Measurements from ENCODE around the gene PDZD7. TPM values are rescaled to one million over a fixed set of nuclear protein-coding genes. Genes with fewer than 3 reads are reported as not detected.

PDZD7 gene
- total and polyA plus RNA-seq, 2 of the 8 experiments (the other 6 are each of a cell fraction or from before 2014, with no cell fraction given), result 0.88 to 1.6 TPM

GRCh38 chr10:101035916-101036702 lies 5.2 kb upstream of the PDZD7 start (continued):
- TF ChIP-seq, protein P1, sequence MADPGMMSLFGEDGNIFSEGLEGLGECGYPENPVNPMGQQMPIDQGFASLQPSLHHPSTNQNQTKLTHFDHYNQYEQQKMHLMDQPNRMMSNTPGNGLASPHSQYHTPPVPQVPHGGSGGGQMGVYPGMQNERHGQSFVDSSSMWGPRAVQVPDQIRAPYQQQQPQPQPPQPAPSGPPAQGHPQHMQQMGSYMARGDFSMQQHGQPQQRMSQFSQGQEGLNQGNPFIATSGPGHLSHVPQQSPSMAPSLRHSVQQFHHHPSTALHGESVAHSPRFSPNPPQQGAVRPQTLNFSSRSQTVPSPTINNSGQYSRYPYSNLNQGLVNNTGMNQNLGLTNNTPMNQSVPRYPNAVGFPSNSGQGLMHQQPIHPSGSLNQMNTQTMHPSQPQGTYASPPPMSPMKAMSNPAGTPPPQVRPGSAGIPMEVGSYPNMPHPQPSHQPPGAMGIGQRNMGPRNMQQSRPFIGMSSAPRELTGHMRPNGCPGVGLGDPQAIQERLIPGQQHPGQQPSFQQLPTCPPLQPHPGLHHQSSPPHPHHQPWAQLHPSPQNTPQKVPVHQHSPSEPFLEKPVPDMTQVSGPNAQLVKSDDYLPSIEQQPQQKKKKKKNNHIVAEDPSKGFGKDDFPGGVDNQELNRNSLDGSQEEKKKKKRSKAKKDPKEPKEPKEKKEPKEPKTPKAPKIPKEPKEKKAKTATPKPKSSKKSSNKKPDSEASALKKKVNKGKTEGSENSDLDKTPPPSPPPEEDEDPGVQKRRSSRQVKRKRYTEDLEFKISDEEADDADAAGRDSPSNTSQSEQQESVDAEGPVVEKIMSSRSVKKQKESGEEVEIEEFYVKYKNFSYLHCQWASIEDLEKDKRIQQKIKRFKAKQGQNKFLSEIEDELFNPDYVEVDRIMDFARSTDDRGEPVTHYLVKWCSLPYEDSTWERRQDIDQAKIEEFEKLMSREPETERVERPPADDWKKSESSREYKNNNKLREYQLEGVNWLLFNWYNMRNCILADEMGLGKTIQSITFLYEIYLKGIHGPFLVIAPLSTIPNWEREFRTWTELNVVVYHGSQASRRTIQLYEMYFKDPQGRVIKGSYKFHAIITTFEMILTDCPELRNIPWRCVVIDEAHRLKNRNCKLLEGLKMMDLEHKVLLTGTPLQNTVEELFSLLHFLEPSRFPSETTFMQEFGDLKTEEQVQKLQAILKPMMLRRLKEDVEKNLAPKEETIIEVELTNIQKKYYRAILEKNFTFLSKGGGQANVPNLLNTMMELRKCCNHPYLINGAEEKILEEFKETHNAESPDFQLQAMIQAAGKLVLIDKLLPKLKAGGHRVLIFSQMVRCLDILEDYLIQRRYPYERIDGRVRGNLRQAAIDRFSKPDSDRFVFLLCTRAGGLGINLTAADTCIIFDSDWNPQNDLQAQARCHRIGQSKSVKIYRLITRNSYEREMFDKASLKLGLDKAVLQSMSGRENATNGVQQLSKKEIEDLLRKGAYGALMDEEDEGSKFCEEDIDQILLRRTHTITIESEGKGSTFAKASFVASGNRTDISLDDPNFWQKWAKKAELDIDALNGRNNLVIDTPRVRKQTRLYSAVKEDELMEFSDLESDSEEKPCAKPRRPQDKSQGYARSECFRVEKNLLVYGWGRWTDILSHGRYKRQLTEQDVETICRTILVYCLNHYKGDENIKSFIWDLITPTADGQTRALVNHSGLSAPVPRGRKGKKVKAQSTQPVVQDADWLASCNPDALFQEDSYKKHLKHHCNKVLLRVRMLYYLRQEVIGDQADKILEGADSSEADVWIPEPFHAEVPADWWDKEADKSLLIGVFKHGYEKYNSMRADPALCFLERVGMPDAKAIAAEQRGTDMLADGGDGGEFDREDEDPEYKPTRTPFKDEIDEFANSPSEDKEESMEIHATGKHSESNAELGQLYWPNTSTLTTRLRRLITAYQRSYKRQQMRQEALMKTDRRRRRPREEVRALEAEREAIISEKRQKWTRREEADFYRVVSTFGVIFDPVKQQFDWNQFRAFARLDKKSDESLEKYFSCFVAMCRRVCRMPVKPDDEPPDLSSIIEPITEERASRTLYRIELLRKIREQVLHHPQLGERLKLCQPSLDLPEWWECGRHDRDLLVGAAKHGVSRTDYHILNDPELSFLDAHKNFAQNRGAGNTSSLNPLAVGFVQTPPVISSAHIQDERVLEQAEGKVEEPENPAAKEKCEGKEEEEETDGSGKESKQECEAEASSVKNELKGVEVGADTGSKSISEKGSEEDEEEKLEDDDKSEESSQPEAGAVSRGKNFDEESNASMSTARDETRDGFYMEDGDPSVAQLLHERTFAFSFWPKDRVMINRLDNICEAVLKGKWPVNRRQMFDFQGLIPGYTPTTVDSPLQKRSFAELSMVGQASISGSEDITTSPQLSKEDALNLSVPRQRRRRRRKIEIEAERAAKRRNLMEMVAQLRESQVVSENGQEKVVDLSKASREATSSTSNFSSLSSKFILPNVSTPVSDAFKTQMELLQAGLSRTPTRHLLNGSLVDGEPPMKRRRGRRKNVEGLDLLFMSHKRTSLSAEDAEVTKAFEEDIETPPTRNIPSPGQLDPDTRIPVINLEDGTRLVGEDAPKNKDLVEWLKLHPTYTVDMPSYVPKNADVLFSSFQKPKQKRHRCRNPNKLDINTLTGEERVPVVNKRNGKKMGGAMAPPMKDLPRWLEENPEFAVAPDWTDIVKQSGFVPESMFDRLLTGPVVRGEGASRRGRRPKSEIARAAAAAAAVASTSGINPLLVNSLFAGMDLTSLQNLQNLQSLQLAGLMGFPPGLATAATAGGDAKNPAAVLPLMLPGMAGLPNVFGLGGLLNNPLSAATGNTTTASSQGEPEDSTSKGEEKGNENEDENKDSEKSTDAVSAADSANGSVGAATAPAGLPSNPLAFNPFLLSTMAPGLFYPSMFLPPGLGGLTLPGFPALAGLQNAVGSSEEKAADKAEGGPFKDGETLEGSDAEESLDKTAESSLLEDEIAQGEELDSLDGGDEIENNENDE (IDR thresholded peaks at IDR 0.05; ENCODE audit: insufficient replicate concordance, low read length), result no peak
- TF ChIP-seq NRF1 (IDR thresholded peaks at IDR 0.05; ENCODE audit: low read depth, low read length), result no peak
- TF ChIP-seq SIN3A (conservative IDR thresholded peaks at IDR 0.05 in 1 of 2, IDR thresholded peaks at IDR 0.05 in 1 of 2; ENCODE audit: low read depth in 1 of 2, low read length in 2 of 2), result no peak
- TF ChIP-seq SP4 (IDR thresholded peaks at IDR 0.05; ENCODE audit: low read length), result no peak

Data from H1 (cell line).